Lower leg skin (tissue), 4 donors: Measurements from ENCODE around the gene F8. TPM values are rescaled to one million over a fixed set of nuclear protein-coding genes. Genes with fewer than 3 reads are reported as not detected.
"Not testable (repeated sequence)": the region's sequence is repeated elsewhere in the genome, so short reads cannot be mapped to it uniquely, and the experiment has no call there.

ENCODE experiments used
- DNase-seq, 2 donors: peaks; one replicate each; pipeline ENCODE4 v3.0.0-alpha.2; 2019; ENCODE audit warnings: low spot score in 2 of 2
- H3K4me3 ChIP-seq: fragments of 200-600 bp; sonication (generic); 2 replicates; pipeline ENCODE4 v1.5.1; 2017; ENCODE audit warnings: mild to moderate bottlenecking, low read depth; ENCODE audit not compliant: poor library complexity, severe bottlenecking
- CTCF ChIP-seq, 3 donors: fragments of 450-650 bp; IDR thresholded peaks; one replicate each; pipeline ENCODE4 v1.5.1; 2016; ENCODE audit warnings: antibody characterized with exemption in 3 of 3, mild to moderate bottlenecking in 3 of 3, moderate library complexity in 2 of 3
- POLR2A ChIP-seq, 2 donors: fragments of 450-650 bp; IDR thresholded peaks; one replicate each; pipeline ENCODE4 v1.6.1; 2016 to 2017; ENCODE audit warnings: antibody characterized with exemption in 2 of 2, mild to moderate bottlenecking in 1 of 2, moderate library complexity in 1 of 2
- WGBS, 2 donors: methylation state at CpG; one replicate each; pipeline ENCODE4 v1.1.5; 2018; 5-methylcytosine and 5-hydroxymethylcytosine counted together
- intact Hi-C: fragments of 100-400 bp; cut with DNase I; formaldehyde crosslinking; loops from one replicate; pipeline ENCODE4 v1.15.0; 2023; ENCODE audit warnings: low total_unique reads
- total RNA-seq, 4 donors: library from RNA; depleted of rRNA; stranded (reverse); fragments of >200 nt; gene quantifications; one replicate each; pipeline ENCODE4 v1.1.0, GENCODE V29; 2016

Gene F8
- total RNA-seq, 4 donors from 2014 or later: 2.0 to 7.3 (median 7.0) TPM

GRCh38 chrX:155023907-155024833 lies 1.6 kb upstream of the F8 start:
- intact Hi-C loops: no loop called here
- no peak for DNase-seq
- 76 to 81% methylated on average over 6 of the region's 6 CpGs for WGBS, 2 donors
- TF ChIP-seq POLR2A (IDR thresholded peaks at IDR 0.05) (no peak), CTCF (IDR thresholded peaks at IDR 0.05) (no peak)
- no peak overlapping the region for H3K4me3 ChIP-seq

GRCh38 chrX:155020591-155020990 lies 1.9 kb downstream of the F8 start:
- no peak for DNase-seq
- no peak overlapping the region for H3K4me3 ChIP-seq
- 82 to 100% methylated on average over 3 of the region's 3 CpGs for whole genome bisulfite sequencing, 2 donors
- intact Hi-C loops: no loop called here
- TF ChIP-seq CTCF (IDR thresholded peaks at IDR 0.05) (no peak), POLR2A (IDR thresholded peaks at IDR 0.05) (no peak)

GRCh38 chrX:155009994-155010472 lies 12.5 kb downstream of the F8 start:
- intact Hi-C loops: no loop called here
- WGBS, 2 donors: 32 to 70% methylated on average over 3 of the region's 3 CpGs
- no peak for DNase-seq
- no peak overlapping the region for H3K4me3 ChIP-seq
- no peak for TF ChIP-seq CTCF (IDR thresholded peaks at IDR 0.05)
- no peak for TF ChIP-seq POLR2A (IDR thresholded peaks at IDR 0.05)

- intact Hi-C loops, DNase-seq, H3K4me3 ChIP-seq: not testable (repeated sequence)
- WGBS, 2 donors: 92 to 100% methylated on average over 3 of the region's 12 CpGs
These were observed 13.9 kb downstream of the F8 start for GRCh38 chrX:155008578-155008977.

GRCh38 chrX:155006913-155007671 lies 15.4 kb downstream of the F8 start:
- WGBS, 2 donors: 49 to 56% methylated on average over 7 to 9 of the region's 11 CpGs
- H3K4me3 ChIP-seq, DNase-seq, intact Hi-C loops: not testable (repeated sequence)

- intact Hi-C loops, H3K4me3 ChIP-seq, DNase-seq: not testable (repeated sequence)
- no CpG with 5 or more reads among the region's 10 CpGs for WGBS, 2 donors
These were observed 16.1 kb downstream of the F8 start for GRCh38 chrX:155006379-155006778.

- WGBS, 2 donors: 100% methylated on average over 2 of the region's 2 CpGs
- intact Hi-C loops: no loop called here
These were observed 17.3 kb downstream of the F8 start for GRCh38 chrX:155005190-155005589.

More at GRCh38 chrX:155005190-155005589, 17.3 kb downstream of the F8 start:
- TF ChIP-seq CTCF (IDR thresholded peaks at IDR 0.05) (no peak), POLR2A (IDR thresholded peaks at IDR 0.05) (no peak)
- DNase-seq: no peak
- H3K4me3 ChIP-seq: no peak overlapping the region
